NCI-H524 (cell line): ENCODE data around the gene PIGK.
A peak's percentile ranks its signal among the peaks of the same experiment; 100 is the strongest.
"Not testable (repeated sequence)": the region's sequence is repeated elsewhere in the genome, so short reads cannot be mapped to it uniquely, and the experiment has no call there.

Experiments
- DNase-seq, 2 experiments: peaks; one replicate each; lab custom pipeline; 2025; lab: John Stamatoyannopoulos, UW

The PIGK gene

DNA sequence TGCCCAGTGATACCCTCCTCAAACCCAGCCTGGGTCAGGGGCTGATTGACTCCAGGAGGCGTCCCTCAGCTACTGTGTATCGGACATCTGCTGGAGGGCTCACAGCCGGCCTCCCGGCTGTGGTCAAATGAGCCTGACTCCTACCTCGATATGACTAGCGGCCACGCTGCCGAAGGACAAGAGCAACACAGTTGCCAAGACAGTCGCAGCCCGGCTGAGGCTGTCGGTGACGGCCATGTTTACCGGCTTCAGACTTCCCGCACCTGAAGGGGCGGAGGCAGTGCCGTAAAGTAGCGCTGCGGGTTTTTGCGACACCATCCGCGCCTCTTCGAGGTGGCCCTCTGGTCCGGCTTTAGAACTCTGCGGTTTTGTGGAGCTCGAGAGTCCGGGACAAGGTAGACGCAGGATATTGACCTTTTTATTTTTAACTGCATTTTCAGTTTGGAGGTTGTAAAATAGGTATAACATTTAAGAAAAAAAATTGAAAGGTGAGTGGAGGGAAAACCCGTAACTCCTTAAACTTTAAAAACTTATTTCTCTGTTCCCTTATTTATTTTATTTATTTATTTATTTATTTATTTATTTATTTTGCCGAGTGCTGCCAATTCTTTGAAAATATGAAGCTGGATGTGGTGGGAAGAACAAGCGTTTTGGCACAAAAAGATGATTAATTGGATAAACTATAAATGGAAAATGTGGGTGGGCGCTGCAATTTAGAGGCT, at the start of gene PIGK:
Gene PIGK, minus strand, starts transcription at position 265 of the 722 bp plus-strand sequence. Its CDS starts 28 bp downstream, at position 237.
- peak; percentile 78 to 90 for DNase-seq

GRCh38 chr1:77267035-77267434, 47.8 kb upstream of the PIGK start:
- DNase-seq, result no peak

DNA sequence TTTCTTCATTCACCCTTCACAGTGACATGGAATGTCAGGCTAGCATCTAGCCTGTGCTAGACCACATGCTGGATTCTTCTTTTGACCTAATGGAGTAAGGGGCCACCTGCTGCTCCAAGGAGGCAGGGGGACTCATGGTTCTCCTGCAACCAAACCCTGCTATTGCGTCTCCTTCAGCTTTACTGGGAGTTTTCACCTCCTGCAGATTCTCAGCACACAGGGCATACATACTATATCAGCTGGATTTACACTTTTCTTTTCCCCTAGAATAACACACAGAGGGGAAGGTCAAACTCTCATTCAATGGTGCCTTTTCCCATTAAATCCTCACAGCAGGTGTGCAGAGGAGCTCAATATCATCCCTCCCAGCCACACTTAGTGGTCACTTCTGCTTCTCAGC, 46.0 kb upstream of the PIGK start:
- no peak for DNase-seq

GRCh38 chr1:77263708-77264107, 44.5 kb upstream of the PIGK start:
- no peak for DNase-seq

DNA sequence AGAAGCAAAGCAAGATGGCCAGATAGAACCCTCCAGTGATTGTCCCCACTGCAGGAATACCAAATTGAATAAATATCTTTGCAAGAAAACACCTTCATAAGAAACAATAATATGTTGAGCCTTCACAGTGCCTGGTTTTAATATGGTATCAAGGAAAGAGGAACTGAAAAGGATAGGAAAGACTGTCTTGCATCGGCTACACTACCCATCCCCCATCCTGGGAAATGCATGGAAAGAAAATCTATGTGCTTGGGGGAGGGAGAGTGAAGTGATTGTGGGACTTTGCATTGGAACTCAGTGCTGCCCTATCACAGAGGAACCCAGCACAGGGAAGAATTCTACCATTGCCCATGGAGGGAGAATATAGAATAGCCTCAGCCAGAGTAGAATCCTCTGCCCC, 34.0 kb upstream of the PIGK start:
- DNase-seq, result no peak

GRCh38 chr1:77250126-77250525, 30.9 kb upstream of the PIGK start:
- no peak for DNase-seq

- no peak for DNase-seq
Measured at GRCh38 chr1:77245830-77246229, 26.6 kb upstream of the PIGK start.

- DNase-seq, result no peak
Measured at GRCh38 chr1:77239311-77239710, 20.1 kb upstream of the PIGK start.

- no peak for DNase-seq
Measured at GRCh38 chr1:77238462-77238861, 19.2 kb upstream of the PIGK start.

DNA sequence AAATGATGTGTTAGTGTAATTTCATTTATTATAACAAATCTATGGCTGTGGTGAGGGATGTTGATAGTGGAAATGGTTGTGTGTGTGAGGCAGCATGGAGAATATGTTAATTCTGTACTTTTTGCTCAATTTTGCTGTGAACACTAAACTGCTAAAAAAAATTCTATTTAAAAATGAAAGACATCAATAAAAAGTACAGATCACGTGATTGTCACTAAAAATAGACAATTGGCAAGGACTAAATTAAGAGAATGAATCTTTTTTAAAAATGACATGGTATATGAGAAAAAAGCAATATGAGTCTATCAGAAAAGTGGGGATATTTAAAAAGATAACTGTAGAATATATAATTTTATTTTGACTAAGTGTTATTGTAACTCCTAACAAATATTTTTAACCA, 15.7 kb upstream of the PIGK start:
- no peak for DNase-seq

DNA sequence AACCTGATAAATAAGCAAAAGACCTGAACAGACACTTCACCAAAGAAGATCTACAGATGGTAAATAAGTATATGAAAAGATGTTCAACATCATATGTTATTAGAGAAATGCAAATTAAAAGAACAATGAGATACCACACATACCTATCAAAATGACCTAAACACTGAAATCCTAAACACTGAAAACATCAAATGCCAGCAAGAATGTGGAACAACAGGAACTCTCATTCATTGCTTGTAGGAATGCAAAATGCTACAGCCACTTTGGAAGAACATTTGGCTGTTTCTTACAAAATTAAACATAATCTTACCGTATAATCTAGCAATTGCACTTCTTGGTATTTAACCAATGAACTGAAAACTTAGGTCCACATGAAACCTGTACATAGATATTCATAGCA, 14.9 kb upstream of the PIGK start:
- no peak for DNase-seq

DNA sequence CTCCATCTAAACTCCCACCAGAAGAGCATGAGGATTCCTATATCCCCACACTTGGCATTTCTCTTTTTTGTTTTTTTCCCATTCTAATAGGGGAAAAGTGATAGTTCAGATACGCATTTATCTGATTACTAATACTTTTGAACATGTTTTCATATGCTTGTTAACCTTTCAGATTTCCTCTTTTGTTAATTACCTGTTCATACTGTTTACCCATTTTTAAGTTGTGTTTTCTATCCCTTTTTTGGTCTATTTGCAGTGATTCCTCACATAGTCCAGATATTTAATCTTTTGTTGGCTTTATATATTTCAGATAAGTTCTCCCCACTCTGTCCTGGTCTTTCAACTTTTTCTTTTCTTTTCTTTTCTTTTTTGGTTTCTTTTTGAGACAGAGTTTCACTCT, 13.6 kb upstream of the PIGK start:
- no peak for DNase-seq

GRCh38 chr1:77230051-77230450, 10.8 kb upstream of the PIGK start:
- no peak for DNase-seq

- DNase-seq, result no peak
Measured at GRCh38 chr1:77228836-77229235, 9.6 kb upstream of the PIGK start.

GRCh38 chr1:77227381-77227780, 8.2 kb upstream of the PIGK start:
- no peak for DNase-seq

DNA sequence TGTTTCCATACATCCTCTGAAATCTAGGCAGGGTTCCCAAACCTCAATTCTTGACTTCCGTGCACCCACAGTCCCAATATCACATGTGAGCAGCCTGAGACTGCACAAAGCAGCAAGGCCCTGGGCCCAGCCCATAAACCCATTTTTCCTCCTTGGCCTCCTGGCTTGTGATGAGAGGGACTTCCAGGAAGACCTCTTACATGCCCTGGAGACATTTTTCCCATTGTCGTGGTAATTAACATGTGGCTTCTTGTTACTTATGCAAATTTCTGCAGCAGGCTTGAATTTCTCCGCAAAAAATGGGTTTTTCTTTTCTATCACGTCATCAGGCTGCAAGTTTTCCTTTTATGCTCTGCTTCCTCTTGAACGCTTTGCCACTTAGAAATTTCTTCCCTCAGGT, 3.3 kb upstream of the PIGK start:
- DNase-seq, result no peak

DNA sequence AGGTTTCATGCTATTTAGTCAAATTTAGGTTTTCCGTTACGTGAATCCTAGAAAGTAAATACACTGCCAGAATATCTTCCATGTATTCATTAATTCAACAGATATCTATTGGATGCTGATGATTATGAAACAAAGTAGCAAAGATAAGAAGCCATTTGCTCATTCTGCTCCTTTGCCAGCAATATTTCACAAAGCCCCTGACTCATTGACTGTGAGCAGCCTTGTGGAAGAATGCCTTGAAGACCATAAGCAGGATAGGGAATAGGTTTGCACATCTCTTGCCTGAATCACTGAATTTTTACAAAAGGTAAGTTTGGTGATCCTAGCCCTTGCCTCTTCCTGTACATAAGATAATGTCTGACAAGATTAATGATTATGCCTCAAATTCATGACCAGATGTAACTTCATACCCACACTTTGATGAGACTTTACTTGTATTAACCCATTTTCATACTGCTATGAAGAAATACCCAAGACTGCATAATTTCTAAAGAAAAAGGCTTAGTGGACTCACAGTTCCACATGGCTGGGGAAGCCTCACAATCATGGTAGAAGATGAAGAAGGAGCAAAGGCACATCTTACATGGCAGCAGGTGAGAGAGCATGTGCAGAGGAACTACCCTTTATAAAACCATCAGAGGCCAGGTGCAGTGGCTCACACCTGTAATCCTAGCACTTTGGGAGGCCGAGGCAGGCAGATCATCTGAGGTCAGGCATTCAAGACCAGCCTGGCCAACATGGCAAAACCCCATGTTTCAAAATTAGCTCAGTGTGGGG, 1.6 kb upstream of the PIGK start:
- DNase-seq, result no peak

- peak; percentile 18 to 65 for DNase-seq
Measured at GRCh38 chr1:77218477-77219165, 609 bp downstream of the PIGK start.

GRCh38 chr1:77204043-77204442, 15.2 kb downstream of the PIGK start:
- not testable (repeated sequence) for DNase-seq

DNA sequence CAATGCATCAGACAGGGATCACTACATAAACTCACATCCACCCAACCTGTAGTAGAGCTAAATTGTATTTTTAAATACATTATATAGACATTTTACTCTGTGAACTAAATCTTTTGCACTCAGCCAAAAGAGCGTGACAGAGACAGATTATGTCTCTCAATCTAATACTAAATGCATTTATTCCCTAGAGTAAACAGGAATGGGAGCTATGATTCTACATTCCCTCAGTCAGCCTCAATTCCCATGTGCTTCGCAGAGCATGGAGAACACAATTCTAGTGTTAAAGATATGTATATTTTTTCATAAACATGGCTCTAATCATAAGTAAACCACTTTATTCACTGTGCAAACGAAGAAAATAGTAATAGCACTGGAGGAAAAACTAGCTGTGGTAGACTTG, 16.5 kb downstream of the PIGK start:
- no peak for DNase-seq

DNA sequence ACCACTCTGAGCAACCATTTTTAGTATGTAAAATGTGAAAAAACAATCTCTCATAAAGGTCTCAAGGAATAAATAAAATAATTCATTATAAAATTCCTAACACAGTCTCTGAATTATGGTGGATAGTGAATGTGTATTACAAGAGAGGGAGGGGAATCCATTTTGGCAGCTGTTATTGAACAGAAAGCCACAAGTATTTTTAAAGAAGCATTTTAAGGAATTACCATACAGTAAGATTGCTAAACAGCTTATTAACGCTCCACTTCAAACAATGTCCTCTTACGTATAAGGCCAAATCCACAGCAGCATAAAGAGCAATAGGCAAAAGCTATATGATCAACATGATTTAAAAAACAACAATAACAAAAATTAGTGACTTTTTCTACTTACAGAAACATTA, 18.4 kb downstream of the PIGK start:
- no peak for DNase-seq

DNA sequence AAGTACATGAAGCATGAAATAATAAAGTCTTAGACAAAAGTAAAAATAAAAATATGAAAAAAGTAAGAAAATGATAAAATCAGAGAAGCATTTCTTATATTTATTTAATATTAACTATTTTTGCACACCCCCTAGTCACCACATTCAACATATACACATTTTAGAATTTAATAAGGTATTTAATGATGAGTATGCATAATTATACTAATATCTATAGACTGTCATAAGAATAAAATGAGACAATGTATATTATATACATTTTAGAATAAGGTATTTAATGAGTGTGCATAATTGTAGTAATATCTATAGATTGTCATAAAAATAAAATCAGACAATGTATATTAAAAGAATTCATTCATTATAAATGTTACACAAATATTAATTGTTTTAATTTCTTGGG, 18.9 kb downstream of the PIGK start:
- DNase-seq, result no peak

- no peak for DNase-seq
Measured at GRCh38 chr1:77197351-77197750, 21.9 kb downstream of the PIGK start.
